GM21423 (cell line): Measurements from ENCODE around the gene VPS18.
A peak's percentile ranks its signal among the peaks of the same experiment; 100 is the strongest.

Experiments used
- ATAC-seq: cut with Tn5 transposase; IDR thresholded peaks from one replicate; pipeline ENCODE4 v1.9.1; 2021; ENCODE audit warnings: mild to moderate bottlenecking, moderate library complexity; ENCODE audit not compliant: unreplicated experiment

Gene VPS18

GRCh38 chr15:40870716-40871115 is 23.5 kb upstream of the VPS18 start:
- ATAC-seq: no peak

GRCh38 chr15:40871749-40872617 is 22.3 kb upstream of the VPS18 start:
- ATAC-seq: no peak

- ATAC-seq: no peak
Measured at GRCh38 chr15:40872791-40873693, 21.2 kb upstream of the VPS18 start.

GRCh38 chr15:40873694-40874561 is 20.3 kb upstream of the VPS18 start, which contains the start of gene RHOV:
Gene RHOV, minus strand, starts transcription at chr15:40874234. Its CDS starts 95 bp downstream, at chr15:40874139.
- peak; percentile 49 for ATAC-seq

- ATAC-seq: no peak
Measured at GRCh38 chr15:40875991-40876730, 18.1 kb upstream of the VPS18 start.

GRCh38 chr15:40877694-40878093 is 16.6 kb upstream of the VPS18 start:
- ATAC-seq: no peak

- no peak for ATAC-seq
Measured at GRCh38 chr15:40878785-40879184, 15.5 kb upstream of the VPS18 start.

GRCh38 chr15:40879609-40880008 is 14.6 kb upstream of the VPS18 start:
- no peak for ATAC-seq

GRCh38 chr15:40881351-40881750 is 12.9 kb upstream of the VPS18 start:
- no peak for ATAC-seq

GRCh38 chr15:40886586-40886985 is 7.7 kb upstream of the VPS18 start:
- ATAC-seq: no peak

- ATAC-seq: no peak
Measured at GRCh38 chr15:40889112-40889511, 5.1 kb upstream of the VPS18 start.

GRCh38 chr15:40891138-40891537 is 3.1 kb upstream of the VPS18 start:
- no peak for ATAC-seq

GRCh38 chr15:40891810-40892446 is 2.3 kb upstream of the VPS18 start:
- ATAC-seq: no peak

- ATAC-seq: no peak
Measured at GRCh38 chr15:40892447-40893012, 1.7 kb upstream of the VPS18 start.

- no peak for ATAC-seq
Measured at GRCh38 chr15:40893019-40893670, 1.1 kb upstream of the VPS18 start.

GRCh38 chr15:40894681-40895448 is 615 bp downstream of the VPS18 start:
- ATAC-seq: peak; percentile 34

- ATAC-seq: no peak
Measured at GRCh38 chr15:40899536-40900207, 5.4 kb downstream of the VPS18 start.
